ENCODE measurements around the gene TLNRD1.

GRCh38 chr15:81026836-81027599 lies 26.3 kb downstream of the TLNRD1 start:
- TF ChIP-seq POLR2A (IDR thresholded peaks at IDR 0.05) (no peak), CTCF (IDR thresholded peaks at IDR 0.05) (no peak)
